Heart right ventricle (tissue), 16 donors: ENCODE results near the gene MYH3. TPM values are rescaled to one million over a fixed set of nuclear protein-coding genes. Genes with fewer than 3 reads are reported as not detected.

Source experiments
- ATAC-seq, 8 donors: fragments of 200-7000 bp; cut with Tn5 transposase; one replicate each; pipeline ENCODE4 v1.9.1; 2020; ENCODE audit warnings: mild to moderate bottlenecking in 8 of 8, moderate library complexity in 8 of 8, moderate number of reproducible peaks in 1 of 8
- DNase-seq, 2 donors: peaks; one replicate each; pipeline ENCODE4 v3.0.0-alpha.2; 2020
- H3K27ac ChIP-seq, 10 donors: fragments of 200-600 bp; sonication (generic) in 2 of 10; one replicate each; pipeline versions ENCODE4 v1.5.0 to v1.8.0; 2020 to 2022; ENCODE audit warnings: mild to moderate bottlenecking in 3 of 10
- H3K27me3 ChIP-seq, 7 donors: fragments of 200-600 bp; one replicate each; pipeline ENCODE4 v1.8.0; 2021 to 2022; ENCODE audit warnings: mild to moderate bottlenecking in 2 of 7
- H3K36me3 ChIP-seq, 9 donors: fragments of 200-600 bp; sonication (generic) in 1 of 9; one replicate each; pipeline versions ENCODE4 v1.5.0 to v1.8.0; 2020 to 2022; ENCODE audit warnings: mild to moderate bottlenecking in 2 of 9
- H3K4me1 ChIP-seq, 9 donors: fragments of 200-600 bp; sonication (generic) in 1 of 9; one replicate each; pipeline versions ENCODE4 v1.5.0 to v1.8.0; 2020 to 2022; ENCODE audit warnings: mild to moderate bottlenecking in 4 of 9
- H3K4me3 ChIP-seq, 10 donors: fragments of 200-600 bp; sonication (generic) in 2 of 10; one replicate each; pipeline versions ENCODE4 v1.5.0 to v1.8.0; 2020 to 2022; ENCODE audit warnings: mild to moderate bottlenecking in 7 of 10, moderate library complexity in 2 of 10
- H3K9me3 ChIP-seq, 11 donors: fragments of 200-600 bp in 10 of 11; sonication (generic) in 2 of 11; one replicate each; pipeline versions ENCODE4 v1.5.0 to v1.8.0; 2013 to 2022; ENCODE audit warnings: mild to moderate bottlenecking in 2 of 11, control low read depth in 1 of 11, moderate library complexity in 1 of 11
- CTCF ChIP-seq, 9 donors: fragments of 200-600 bp; sonication (generic) in 2 of 9; IDR thresholded peaks; one replicate each; pipeline versions ENCODE4 v1.5.0 to v1.8.0; 2021 to 2022; ENCODE audit warnings: antibody characterized with exemption in 9 of 9, mild to moderate bottlenecking in 5 of 9, moderate library complexity in 1 of 9
- WGBS, 2 donors: extraction: QIAGEN DNeasy Blood & Tissue Kit; methylation state at CpG; one replicate each; pipeline ENCODE4 v1.1.7; 2013; ENCODE audit warnings: inconsistent platforms in 1 of 2; 5-methylcytosine and 5-hydroxymethylcytosine counted together
- intact Hi-C, 10 donors: fragments of 100-400 bp; cut with DNase I; formaldehyde crosslinking; loops; one replicate each; pipeline versions ENCODE4 v1.11.1 to v1.14.2; 2022
- polyA plus RNA-seq, 2 donors: library from polyadenylated mRNA; stranded (reverse); fragments of 200-250 nt; gene quantifications; one replicate each; pipeline ENCODE4 v1.2.3, GENCODE V29; 2013
- total RNA-seq, 10 donors: library from RNA; stranded (reverse); fragmentation: NEBNext Ultra II Directional in 3 of 10; extraction: Animal tissue kit (Norgen Biotek cat#: 25700) in 3 of 10; gene quantifications; one replicate each; pipeline versions ENCODE4 v1.2.1 to v1.2.4, GENCODE V29; 2021 to 2023
- donor health status: Arrhythmogenic right ventricular cardiomyopathy.
- donor health status: ischemic (EF 13 %, LVEDD 7.1; RV severe dilation, severe dysfunction).
- donor health status: healthy with polysubstance abuse.
- donor health status: DM: no; HTN: yes; CAD: no.
- donor health status: DM: no; HTN: no; CAD: no.
- donor health status: ischemic (EF 25% LVEDD 6.9; RV normal size, moderate dysfunction).
- donor health status: ischemic (EF 25% LVEDD 5.7; RV mildly dilated, moderate dysfunction).
- donor health status: healthy.
- donor health status: DM: yes; HTN: yes; CAD: no.
- donor health status: Ischemic cardiomyopathy.
- donor health status: ischemic (EF 35%, LVEDD 5.7; RV mildly dilated, moderate dysfunction).
- donor health status: nonischemic (EF 11% LVEDD 7.7; RV severe dilation, severe dysfunction).
- donor health status: DM: yes; HTN: yes; CAD: no.
- donor health status: PGD.
- donor health status: ischemic (EF 29% LVEDD 5.4; RV normal size, mild dysfunction).
- donor health status: nonischemic (EF 23%, LVEDD 6.1; RV moderate dilation, normal function).

MYH3 gene
- total and polyA plus RNA-seq, 12 donors = 0.12 to 1.4 (median 0.75) TPM

GRCh38 chr17:10598621-10599020, 58.5 kb downstream of the MYH3 start:
- DNase-seq = no peak
- intact Hi-C loops = no loop called here
- peaks cover 0 to 8% (median 0%) of the 10 kb centered on the region in 11 donors for H3K9me3 ChIP-seq
- no peak overlapping the region for H3K4me3 ChIP-seq
- H3K4me1 ChIP-seq = no peaks in the 10 kb centered on the region
- TF ChIP-seq CTCF (IDR thresholded peaks at IDR 0.05) = no peak
- H3K27ac ChIP-seq = no peak overlapping the region
- no peaks in the 10 kb centered on the region for H3K36me3 ChIP-seq
- ATAC-seq = no peak
- 65 to 70% methylated on average over 2 of the region's 2 CpGs for WGBS, 2 donors
- peaks cover 0 to 17% (median 6%) of the 10 kb centered on the region in 7 donors for H3K27me3 ChIP-seq

- no peak for TF ChIP-seq CTCF (IDR thresholded peaks at IDR 0.05)
Observed at GRCh38 chr17:10589553-10590145, 67.5 kb downstream of the MYH3 start.

GRCh38 chr17:10585529-10585928, 71.6 kb downstream of the MYH3 start:
- no peak for ATAC-seq
- TF ChIP-seq CTCF (IDR thresholded peaks at IDR 0.05) = no peak
- Histone ChIP-seq H3K4me3 (no peak overlapping the region), H3K36me3 (no peaks in the 10 kb centered on the region), H3K4me1 (no peaks in the 10 kb centered on the region), H3K27me3 (peaks cover 0 to 16% (median 0%) of the 10 kb centered on the region in 7 donors), H3K27ac (no peak overlapping the region), H3K9me3 (peaks cover 0 to 2% (median 0%) of the 10 kb centered on the region in 11 donors)
- DNase-seq = no peak
- 65 to 74% methylated on average over 9 of the region's 9 CpGs for WGBS, 2 donors
- intact Hi-C loops = no loop called here

More at GRCh38 chr17:10589553-10590145, 67.5 kb downstream of the MYH3 start:
- peaks cover 0 to 20% (median 0%) of the 10 kb centered on the region in 7 donors for H3K27me3 ChIP-seq
- no peaks in the 10 kb centered on the region for H3K4me1 ChIP-seq
- 53 to 65% methylated on average over 8 of the region's 8 CpGs for WGBS, 2 donors
- no peak for ATAC-seq
- H3K4me3 ChIP-seq = no peak overlapping the region
- no peak overlapping the region for H3K27ac ChIP-seq
- intact Hi-C loops = no loop called here
- H3K9me3 ChIP-seq = peaks cover 0 to 8% (median 0%) of the 10 kb centered on the region in 11 donors
- no peak for DNase-seq
- H3K36me3 ChIP-seq = no peaks in the 10 kb centered on the region

GRCh38 chr17:10583834-10584233, 73.3 kb downstream of the MYH3 start:
- no peak overlapping the region for H3K4me3 ChIP-seq
- no peak for DNase-seq
- H3K9me3 ChIP-seq = peaks cover 0 to 2% (median 0%) of the 10 kb centered on the region in 11 donors
- no peaks in the 10 kb centered on the region for H3K36me3 ChIP-seq
- 36 to 37% methylated on average over 4 of the region's 4 CpGs for WGBS, 2 donors
- no peak for TF ChIP-seq CTCF (IDR thresholded peaks at IDR 0.05)
- intact Hi-C loops = no loop called here
- H3K27ac ChIP-seq = no peak overlapping the region
- peaks cover 0 to 11% (median 0%) of the 10 kb centered on the region in 7 donors for H3K27me3 ChIP-seq
- no peak for ATAC-seq
- H3K4me1 ChIP-seq = no peaks in the 10 kb centered on the region
